ENCODE measurements around the gene WIPF1.

WIPF1 gene

DNA sequence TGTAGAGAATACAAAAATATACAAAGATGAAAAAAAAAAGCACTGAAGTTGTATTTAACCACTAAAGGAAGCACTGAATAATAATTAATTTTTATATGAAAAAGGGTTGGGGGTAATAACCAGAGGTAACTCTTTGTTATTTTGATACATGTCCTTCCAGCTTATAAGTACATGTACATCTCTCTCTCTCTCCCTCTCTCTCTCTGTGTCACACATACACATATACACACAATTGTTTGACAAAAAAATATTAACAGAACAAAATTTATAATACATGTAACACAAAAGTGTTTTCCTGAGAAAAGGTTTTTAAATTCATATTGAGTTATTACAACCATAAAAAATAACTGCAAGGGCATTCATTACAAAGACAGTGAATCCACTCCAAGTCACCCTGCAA lies 4.6 kb downstream of the WIPF1 start:
- Histone ChIP-seq H3K4me1 (peaks cover 9% of the 10 kb centered on the region), H3K27me3 (ENCODE audit: control insufficient read depth, insufficient read depth, low read length) (no peaks in the 10 kb centered on the region), H3K27ac (no peak overlapping the region)

DNA sequence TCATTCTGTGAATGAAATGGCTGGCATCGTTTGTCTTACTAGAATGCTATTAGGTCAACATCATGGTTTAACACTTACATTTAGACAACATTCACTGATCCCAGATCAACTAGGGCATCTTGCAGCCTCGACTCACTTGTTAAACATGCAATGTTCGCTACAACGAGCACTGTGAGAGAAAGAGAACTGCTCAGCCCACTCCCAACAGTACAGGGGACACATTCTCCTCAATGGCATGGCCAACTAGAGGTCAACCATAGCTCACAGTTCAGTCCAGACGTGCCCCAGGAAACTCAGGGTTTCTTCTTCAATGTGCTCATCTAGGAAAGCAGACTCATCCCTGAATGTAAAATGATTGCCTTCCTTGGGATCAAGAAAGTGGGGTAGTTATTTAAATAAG lies 5.9 kb downstream of the WIPF1 start:
- H2AFZ ChIP-seq, result no peak overlapping the region
- no peaks in the 10 kb centered on the region for H3K36me3 ChIP-seq (ENCODE audit: control insufficient read depth, insufficient read depth, low read length)
- H3K4me3 ChIP-seq (ENCODE audit: low read depth, low read length), result no peak overlapping the region
- H3K79me2 ChIP-seq, result peaks cover 29% of the 10 kb centered on the region
- peaks cover 9% of the 10 kb centered on the region for H3K4me1 ChIP-seq
- TF ChIP-seq CTCF (IDR thresholded peaks at IDR 0.05), result no peak
- H3K9ac ChIP-seq, result no peak overlapping the region
- no peak overlapping the region for H3K4me2 ChIP-seq (ENCODE audit: low read length)
- no peaks in the 10 kb centered on the region for H3K9me3 ChIP-seq (ENCODE audit: control insufficient read depth, low read length)
- H3K27ac ChIP-seq, result no peak overlapping the region
- no peaks in the 10 kb centered on the region for H3K27me3 ChIP-seq (ENCODE audit: control insufficient read depth, insufficient read depth, low read length)

More for the DNA sequence above, 4.6 kb downstream of the WIPF1 start:
- no peak overlapping the region for H2AFZ ChIP-seq
- H3K4me3 ChIP-seq (ENCODE audit: low read depth, low read length), result no peak overlapping the region
- no peaks in the 10 kb centered on the region for H3K36me3 ChIP-seq (ENCODE audit: control insufficient read depth, insufficient read depth, low read length)
- H3K4me2 ChIP-seq (ENCODE audit: low read length), result no peak overlapping the region
- H3K79me2 ChIP-seq, result peaks cover 32% of the 10 kb centered on the region
- H3K9me3 ChIP-seq (ENCODE audit: control insufficient read depth, low read length), result no peaks in the 10 kb centered on the region
- no peak for TF ChIP-seq CTCF (IDR thresholded peaks at IDR 0.05)
- H3K9ac ChIP-seq, result no peak overlapping the region

GRCh38 chr2:174590928-174591648 lies 6.5 kb downstream of the WIPF1 start:
- no peak overlapping the region for H3K4me2 ChIP-seq (ENCODE audit: low read length)
- peaks cover 9% of the 10 kb centered on the region for H3K4me1 ChIP-seq
- H2AFZ ChIP-seq, result no peak overlapping the region
- H3K4me3 ChIP-seq (ENCODE audit: low read depth, low read length), result no peak overlapping the region
- no peak for TF ChIP-seq CTCF (IDR thresholded peaks at IDR 0.05)
- peaks cover 29% of the 10 kb centered on the region for H3K79me2 ChIP-seq
- H3K27ac ChIP-seq, result no peak overlapping the region
- no peaks in the 10 kb centered on the region for H3K9me3 ChIP-seq (ENCODE audit: control insufficient read depth, low read length)
- H3K9ac ChIP-seq, result no peak overlapping the region
- no peaks in the 10 kb centered on the region for H3K27me3 ChIP-seq (ENCODE audit: control insufficient read depth, insufficient read depth, low read length)
- H3K36me3 ChIP-seq (ENCODE audit: control insufficient read depth, insufficient read depth, low read length), result no peaks in the 10 kb centered on the region

- H3K27ac ChIP-seq, result no peak overlapping the region
- H3K9me3 ChIP-seq (ENCODE audit: control insufficient read depth, low read length), result no peaks in the 10 kb centered on the region
- peaks cover 29% of the 10 kb centered on the region for H3K79me2 ChIP-seq
- H3K4me2 ChIP-seq (ENCODE audit: low read length), result no peak overlapping the region
- TF ChIP-seq CTCF (IDR thresholded peaks at IDR 0.05), result no peak
- H3K36me3 ChIP-seq (ENCODE audit: control insufficient read depth, insufficient read depth, low read length), result no peaks in the 10 kb centered on the region
- H2AFZ ChIP-seq, result no peak overlapping the region
- no peak overlapping the region for H3K9ac ChIP-seq
- peaks cover 10% of the 10 kb centered on the region for H3K4me1 ChIP-seq
- H3K4me3 ChIP-seq (ENCODE audit: low read depth, low read length), result no peak overlapping the region
- H3K27me3 ChIP-seq (ENCODE audit: control insufficient read depth, insufficient read depth, low read length), result no peaks in the 10 kb centered on the region
Observed at GRCh38 chr2:174590346-174590745, 7.3 kb downstream of the WIPF1 start.

- H2AFZ ChIP-seq, result no peak overlapping the region
- H3K27ac ChIP-seq, result no peak overlapping the region
- no peaks in the 10 kb centered on the region for H3K9me3 ChIP-seq (ENCODE audit: control insufficient read depth, low read length)
- no peak for TF ChIP-seq CTCF (IDR thresholded peaks at IDR 0.05)
- no peak overlapping the region for H3K9ac ChIP-seq
- H3K4me1 ChIP-seq, result peaks cover 10% of the 10 kb centered on the region
- H3K4me3 ChIP-seq (ENCODE audit: low read depth, low read length), result no peak overlapping the region
- peaks cover 29% of the 10 kb centered on the region for H3K79me2 ChIP-seq
- no peak overlapping the region for H3K4me2 ChIP-seq (ENCODE audit: low read length)
- H3K27me3 ChIP-seq (ENCODE audit: control insufficient read depth, insufficient read depth, low read length), result no peaks in the 10 kb centered on the region
- H3K36me3 ChIP-seq (ENCODE audit: control insufficient read depth, insufficient read depth, low read length), result no peaks in the 10 kb centered on the region
Observed at GRCh38 chr2:174589334-174589733, 8.3 kb downstream of the WIPF1 start.
